ENCODE data around the gene EYA2. TPM values are rescaled to one million over a fixed set of nuclear protein-coding genes. Genes with fewer than 3 reads are reported as not detected.

The EYA2 gene
- total and polyA plus RNA-seq, 8 donors, result 0.51 to 3.2 (median 1.4) TPM

DNA sequence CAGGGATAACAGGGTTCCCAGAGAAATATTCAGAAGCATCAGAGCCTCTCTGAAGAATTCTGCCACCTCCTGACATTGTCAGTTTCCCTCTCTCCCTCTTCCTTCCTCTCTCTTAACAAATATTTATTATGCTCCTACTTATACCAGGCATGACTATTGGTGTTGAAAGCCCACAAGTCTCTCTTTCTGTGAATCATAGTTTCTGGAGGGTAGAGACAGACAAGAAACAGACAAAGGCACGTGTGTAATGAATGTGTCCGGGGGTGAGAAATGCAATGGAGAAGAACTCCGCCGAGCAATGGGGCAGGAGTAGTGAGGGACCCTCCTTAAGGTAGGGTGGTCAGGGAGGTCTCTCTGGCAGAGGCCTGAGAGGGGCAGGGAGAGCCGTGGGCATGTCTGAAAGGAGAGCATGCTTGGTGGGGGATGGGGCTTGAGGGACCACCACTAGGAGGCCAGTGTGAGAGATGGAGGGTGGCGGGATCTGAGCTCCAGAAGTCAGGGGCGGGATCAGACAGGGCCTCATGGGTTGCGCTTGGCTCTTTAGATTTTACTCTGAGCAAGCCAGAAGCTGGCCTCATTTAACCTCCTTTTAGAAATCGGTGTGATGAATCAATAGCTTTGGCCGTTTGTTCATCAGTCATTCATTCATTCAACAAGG is 57.3 kb downstream of the EYA2 start:
- WGBS, 2 donors, result 61 to 69% methylated on average over 10 of the region's 10 CpGs
- intact Hi-C loops (cut with DNase I), result no loop called here

DNA sequence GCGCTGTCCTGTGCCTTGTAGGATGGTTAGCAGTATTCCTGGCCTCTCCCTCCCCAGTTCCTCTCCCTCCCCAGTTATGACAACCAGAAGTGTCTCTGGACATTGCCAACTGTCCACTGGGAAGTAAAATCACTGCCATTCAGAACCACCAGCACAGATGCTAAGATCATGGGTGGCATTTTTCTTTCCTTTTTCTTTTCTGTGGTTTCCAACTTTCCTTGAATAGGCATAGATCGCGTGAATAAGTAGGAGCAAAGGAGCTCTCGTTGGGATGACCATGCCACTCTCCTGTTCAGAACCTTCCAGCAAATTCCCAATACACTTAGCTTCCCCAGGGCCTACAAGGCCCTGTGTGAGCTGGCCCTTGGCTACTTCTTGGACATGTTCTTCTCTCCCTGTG is 59.0 kb downstream of the EYA2 start:
- no peaks in the 10 kb centered on the region for H3K9me3 ChIP-seq
- intact Hi-C loops (cut with DNase I), result no loop called here
- ATAC-seq, result no peak
- peaks cover 0 to 3% (median 0%) of the 10 kb centered on the region in 4 donors for H3K27me3 ChIP-seq
- TF ChIP-seq, protein P1, sequence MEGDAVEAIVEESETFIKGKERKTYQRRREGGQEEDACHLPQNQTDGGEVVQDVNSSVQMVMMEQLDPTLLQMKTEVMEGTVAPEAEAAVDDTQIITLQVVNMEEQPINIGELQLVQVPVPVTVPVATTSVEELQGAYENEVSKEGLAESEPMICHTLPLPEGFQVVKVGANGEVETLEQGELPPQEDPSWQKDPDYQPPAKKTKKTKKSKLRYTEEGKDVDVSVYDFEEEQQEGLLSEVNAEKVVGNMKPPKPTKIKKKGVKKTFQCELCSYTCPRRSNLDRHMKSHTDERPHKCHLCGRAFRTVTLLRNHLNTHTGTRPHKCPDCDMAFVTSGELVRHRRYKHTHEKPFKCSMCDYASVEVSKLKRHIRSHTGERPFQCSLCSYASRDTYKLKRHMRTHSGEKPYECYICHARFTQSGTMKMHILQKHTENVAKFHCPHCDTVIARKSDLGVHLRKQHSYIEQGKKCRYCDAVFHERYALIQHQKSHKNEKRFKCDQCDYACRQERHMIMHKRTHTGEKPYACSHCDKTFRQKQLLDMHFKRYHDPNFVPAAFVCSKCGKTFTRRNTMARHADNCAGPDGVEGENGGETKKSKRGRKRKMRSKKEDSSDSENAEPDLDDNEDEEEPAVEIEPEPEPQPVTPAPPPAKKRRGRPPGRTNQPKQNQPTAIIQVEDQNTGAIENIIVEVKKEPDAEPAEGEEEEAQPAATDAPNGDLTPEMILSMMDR (IDR thresholded peaks at IDR 0.05), result no peak
- H3K4me3 ChIP-seq, result no peak overlapping the region
- H3K4me1 ChIP-seq, result no peaks in the 10 kb centered on the region
- H3K36me3 ChIP-seq, result no peaks in the 10 kb centered on the region
- DNase-seq, result no peak
- 79% methylated on average over 4 of the region's 4 CpGs for WGBS, 2 donors
- H3K27ac ChIP-seq, result no peak overlapping the region
- FAIRE-seq, result no peak

More for the DNA sequence above, 57.3 kb downstream of the EYA2 start:
- no peaks in the 10 kb centered on the region for H3K4me1 ChIP-seq
- ATAC-seq (no peak), FAIRE-seq (no peak), DNase-seq (no peak)
- no peak overlapping the region for H3K27ac ChIP-seq
- no peaks in the 10 kb centered on the region for H3K9me3 ChIP-seq
- H3K4me3 ChIP-seq, result no peak overlapping the region
- TF ChIP-seq, protein P1 (IDR thresholded peaks at IDR 0.05), result no peak
- no peaks in the 10 kb centered on the region for H3K36me3 ChIP-seq
- H3K27me3 ChIP-seq, result peaks cover 0 to 3% (median 0%) of the 10 kb centered on the region in 4 donors

DNA sequence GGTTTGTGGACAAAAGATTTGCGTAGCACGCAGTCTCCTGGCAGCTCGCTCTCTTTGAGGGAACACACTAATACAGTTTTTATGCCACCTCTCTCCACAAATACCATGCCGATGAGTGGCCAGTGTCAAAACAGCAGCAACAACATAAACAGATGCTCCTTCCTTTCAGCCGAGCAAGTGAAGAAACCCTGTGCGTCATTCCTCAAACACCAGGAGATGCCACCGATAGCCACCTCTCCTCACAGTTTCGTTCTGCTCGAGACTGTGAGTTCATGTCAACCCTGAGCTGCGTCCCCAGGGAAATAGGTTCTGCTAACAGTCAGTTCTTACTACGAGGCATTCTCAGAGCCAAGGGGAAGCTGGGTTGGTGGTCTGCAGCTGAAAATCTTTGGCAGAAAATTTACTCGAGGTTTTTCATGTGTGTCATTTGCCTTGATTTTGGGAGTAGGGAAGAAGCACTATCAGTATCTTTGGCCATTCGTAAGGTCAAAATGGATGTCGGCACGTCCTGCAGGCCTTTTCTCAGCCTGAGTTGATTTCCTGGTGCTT is 59.9 kb downstream of the EYA2 start:
- H3K27ac ChIP-seq, result no peak overlapping the region
- TF ChIP-seq, protein P1 (IDR thresholded peaks at IDR 0.05), result no peak
- no peaks in the 10 kb centered on the region for H3K9me3 ChIP-seq
- ATAC-seq (no peak), FAIRE-seq (no peak), DNase-seq (no peak)
- peaks cover 0 to 2% (median 0%) of the 10 kb centered on the region in 4 donors for H3K27me3 ChIP-seq
- 73 to 75% methylated on average over 15 of the region's 15 CpGs for WGBS, 2 donors
- no peaks in the 10 kb centered on the region for H3K36me3 ChIP-seq
- intact Hi-C loops (cut with DNase I), result no loop called here
- H3K4me3 ChIP-seq, result no peak overlapping the region
- H3K4me1 ChIP-seq, result no peaks in the 10 kb centered on the region

DNA sequence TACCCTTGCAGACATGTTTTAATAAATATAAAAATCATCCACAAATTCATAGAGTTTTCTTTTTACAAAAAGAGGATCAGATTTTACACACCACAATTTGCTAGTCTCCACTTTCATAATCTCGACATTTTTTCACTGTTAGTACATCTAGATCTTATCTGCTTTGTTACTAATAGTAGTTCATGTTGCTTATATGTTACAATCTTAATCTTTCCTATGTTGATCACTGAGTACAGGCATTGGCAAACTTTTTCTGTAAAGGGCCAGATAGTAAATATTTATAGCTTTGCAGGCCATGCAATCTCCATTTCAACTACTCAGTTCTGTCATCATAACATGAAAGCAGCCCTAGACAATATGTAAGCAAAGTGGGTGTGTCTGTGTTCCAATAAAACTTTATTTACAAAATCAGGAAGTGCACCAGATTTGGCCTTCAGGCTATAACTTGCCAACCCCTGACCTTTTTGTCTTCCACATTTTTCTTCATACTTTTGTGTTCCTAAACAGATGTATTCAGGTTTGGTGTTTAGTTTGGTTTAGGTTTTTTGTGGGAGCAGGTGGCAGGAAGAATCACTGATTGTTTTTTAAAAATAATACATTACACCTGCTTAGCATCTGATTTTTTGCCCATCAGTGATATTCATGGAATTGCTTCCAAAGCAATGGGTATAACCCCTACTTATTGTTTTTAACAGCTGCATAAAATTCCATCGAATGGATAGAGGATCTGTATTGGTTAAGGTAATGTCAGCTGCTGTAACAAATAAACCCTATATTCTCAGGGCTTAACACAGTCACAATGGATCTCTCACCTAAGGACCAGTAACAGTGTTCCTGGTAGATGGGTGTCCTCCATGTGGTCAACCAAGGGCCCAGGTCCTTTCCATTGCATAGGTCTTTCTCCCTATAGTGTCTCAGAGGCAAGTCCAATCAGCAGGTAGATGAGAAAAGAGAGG is 61.2 kb downstream of the EYA2 start:
- H3K4me3 ChIP-seq, result no peak overlapping the region
- TF ChIP-seq, protein P1 (IDR thresholded peaks at IDR 0.05), result no peak
- intact Hi-C loops (cut with DNase I), result no loop called here
- DNase-seq (no peak), ATAC-seq (no peak), FAIRE-seq (no peak)
- no peaks in the 10 kb centered on the region for H3K36me3 ChIP-seq
- no peaks in the 10 kb centered on the region for H3K9me3 ChIP-seq
- no peaks in the 10 kb centered on the region for H3K4me1 ChIP-seq
- no peak overlapping the region for H3K27ac ChIP-seq
- H3K27me3 ChIP-seq, result no peaks in the 10 kb centered on the region
- 53 to 56% methylated on average over 2 of the region's 2 CpGs for WGBS, 2 donors

Data from pancreas (tissue), 10 donors.